NCI-H345 (cell line): ENCODE results near the gene NSUN2.
"Not testable (repeated sequence)": the region's sequence is repeated elsewhere in the genome, so short reads cannot be mapped to it uniquely, and the experiment has no call there.

Source experiments
- DNase-seq: peaks from one replicate; lab custom pipeline; 2025; lab: John Stamatoyannopoulos, UW

The NSUN2 gene

DNA sequence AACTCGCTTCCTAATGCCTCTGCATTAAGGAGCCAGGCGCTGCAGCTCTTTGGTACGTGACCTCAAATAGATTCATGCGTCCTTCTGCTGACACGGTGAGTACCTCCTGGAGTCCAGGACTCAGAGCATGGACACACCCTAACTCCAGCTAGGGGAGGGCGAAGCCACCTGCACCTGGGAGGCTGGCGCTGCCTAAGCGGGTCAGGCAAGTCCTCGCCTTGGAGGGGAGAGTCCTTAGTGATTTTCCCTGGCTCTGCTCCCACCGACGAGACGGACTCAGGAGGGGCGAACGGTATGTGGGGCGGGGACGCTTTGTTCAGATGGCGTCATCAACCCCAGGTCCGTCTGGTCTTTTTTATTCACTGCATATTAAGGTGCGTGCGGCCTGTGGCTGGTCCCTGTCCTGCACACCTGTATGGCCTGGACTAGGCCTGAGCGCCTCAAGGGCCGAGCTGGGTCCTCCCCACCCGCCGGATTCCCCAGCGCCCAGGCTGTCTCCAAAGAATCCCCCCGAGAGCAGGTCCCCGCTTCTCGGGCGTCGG is 50.3 kb downstream of the NSUN2 start:
- no peak for DNase-seq

DNA sequence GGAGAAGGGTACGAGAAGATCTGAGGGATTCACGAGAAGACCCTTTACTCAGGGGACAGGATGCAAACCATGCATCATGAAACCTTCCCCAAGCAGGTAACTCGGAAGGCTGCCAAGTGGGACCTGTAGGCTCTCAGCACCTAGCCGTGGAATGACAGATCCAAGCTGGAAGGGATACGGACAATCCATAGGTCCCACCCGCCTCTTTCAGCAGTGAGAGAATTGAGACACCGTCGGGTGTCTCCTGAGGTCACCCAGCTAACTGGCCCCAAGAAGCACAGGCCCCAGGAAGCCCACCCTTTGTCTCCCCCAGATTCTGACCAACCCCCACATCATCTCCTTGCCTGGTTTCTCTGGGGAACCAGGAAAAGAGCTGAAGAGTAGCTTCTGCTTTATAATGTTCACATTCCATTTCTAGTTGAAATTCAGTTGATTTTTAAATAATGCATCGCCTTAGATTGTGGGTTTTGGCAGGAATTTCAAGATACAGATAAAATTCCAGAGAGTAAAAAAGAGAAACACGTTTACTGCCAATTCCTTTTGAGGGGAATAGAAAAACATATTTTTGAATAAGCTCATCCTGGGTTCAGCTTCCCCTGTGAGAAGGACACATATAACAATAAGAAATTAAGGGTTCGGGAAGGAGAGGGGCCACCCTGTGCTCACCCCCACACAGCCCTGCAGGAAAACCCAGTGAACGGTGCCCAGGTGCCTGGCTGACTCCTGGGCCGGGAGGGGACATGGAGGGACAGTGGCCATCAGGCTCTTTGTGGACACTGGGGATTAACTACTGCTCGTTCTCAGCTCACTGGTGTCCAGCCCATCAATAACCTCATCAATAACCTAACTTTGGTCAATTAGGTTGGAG is 51.1 kb downstream of the NSUN2 start:
- no peak for DNase-seq

DNA sequence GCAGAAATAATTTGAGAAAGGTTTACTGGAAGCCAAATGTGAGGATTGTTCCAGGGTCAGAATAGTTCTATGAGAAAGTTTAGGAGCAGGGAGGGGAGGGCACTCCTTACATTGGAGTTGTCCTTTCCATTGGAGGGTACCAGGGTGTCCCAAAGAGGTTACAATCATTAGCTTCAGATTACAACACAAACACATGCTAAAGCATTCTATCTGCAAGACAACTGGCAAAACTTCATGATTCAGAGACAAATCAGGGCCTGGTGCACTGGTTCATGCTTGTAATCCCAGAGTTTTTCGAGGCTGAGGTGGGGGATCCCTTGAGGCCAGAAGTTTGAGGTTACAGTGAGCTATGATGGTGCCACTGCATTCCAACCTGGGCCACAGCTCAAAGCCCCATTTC is 51.8 kb downstream of the NSUN2 start:
- DNase-seq = no peak

DNA sequence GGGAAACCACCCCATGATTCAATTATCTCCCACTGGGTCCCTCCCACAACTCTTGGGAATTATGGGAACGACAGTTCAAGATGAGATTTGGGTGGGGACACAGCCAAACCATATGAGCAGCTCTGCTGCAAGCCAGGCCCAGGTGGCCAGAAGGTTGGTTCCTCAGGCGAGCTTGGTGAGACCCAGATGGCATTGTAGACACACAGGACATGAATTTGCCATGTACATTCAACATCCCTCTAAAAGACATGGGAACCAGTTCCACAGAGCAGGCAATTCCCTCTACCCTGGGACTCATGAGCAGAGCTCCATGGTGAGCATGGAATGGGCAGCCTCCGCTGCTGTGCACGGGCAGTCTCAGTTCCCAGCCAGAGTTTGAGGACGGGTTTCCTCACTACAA is 53.3 kb downstream of the NSUN2 start:
- no peak for DNase-seq

DNA sequence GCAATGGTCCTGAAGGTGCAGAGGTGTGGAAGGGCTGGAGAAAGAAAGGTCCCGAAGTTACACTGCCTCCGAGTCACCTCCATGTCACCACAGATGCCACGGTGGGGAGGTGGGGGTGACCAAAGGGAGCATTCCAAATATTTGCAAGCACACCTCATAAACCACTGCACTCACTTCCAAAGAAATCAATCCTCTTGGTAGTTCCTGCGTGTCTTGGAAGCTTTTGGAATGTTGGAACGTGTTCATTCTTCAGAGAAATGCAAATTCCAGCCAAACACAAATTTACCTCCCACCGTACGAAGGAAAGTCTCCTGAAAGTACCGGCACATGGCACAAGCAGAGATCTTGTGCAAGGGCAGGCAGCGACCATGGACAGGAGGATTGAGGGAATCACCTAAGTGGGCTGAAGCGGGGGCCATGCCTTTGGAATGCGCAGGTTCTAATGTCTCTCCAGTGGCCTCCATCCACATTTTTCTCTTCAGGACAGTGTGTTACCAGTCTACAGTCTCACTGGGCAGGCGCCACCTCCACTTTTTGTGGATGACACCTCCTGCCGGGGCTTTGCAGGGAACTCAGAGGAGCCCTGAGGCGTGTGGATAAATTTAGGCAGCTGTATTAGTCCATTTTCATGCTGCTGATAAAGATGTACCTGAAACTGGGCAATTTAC is 54.0 kb downstream of the NSUN2 start:
- DNase-seq = no peak

DNA sequence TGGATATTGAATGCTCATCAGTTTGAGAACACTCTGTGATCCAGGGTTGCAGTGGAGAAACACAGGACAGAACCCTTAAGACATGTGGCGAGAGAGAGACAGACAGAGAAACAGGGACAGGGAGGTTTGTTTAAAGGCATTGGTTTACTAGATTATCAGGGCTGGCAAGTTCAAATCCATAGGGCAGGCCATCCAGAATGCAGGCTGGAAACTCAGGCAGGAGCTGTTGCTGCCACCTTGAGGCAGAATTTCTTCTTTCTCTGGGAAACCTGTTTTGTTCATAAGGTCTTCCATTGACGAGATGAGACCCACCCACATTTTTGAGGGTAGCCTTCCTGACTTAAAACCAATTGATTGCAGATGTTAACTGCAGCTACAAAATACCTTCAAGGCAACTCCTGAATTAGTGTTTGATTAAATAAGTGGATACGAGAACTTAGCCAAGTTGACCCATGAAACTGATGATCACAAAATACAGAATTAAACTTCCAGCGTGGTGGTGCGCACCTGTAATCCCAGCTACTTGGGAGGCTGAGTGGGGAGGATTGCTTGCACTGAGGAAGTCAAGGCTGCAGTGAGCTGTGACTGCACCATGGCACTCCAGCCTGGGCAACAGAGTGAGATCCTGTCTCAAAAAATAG is 55.9 kb downstream of the NSUN2 start:
- peak; percentile 80 for DNase-seq

DNA sequence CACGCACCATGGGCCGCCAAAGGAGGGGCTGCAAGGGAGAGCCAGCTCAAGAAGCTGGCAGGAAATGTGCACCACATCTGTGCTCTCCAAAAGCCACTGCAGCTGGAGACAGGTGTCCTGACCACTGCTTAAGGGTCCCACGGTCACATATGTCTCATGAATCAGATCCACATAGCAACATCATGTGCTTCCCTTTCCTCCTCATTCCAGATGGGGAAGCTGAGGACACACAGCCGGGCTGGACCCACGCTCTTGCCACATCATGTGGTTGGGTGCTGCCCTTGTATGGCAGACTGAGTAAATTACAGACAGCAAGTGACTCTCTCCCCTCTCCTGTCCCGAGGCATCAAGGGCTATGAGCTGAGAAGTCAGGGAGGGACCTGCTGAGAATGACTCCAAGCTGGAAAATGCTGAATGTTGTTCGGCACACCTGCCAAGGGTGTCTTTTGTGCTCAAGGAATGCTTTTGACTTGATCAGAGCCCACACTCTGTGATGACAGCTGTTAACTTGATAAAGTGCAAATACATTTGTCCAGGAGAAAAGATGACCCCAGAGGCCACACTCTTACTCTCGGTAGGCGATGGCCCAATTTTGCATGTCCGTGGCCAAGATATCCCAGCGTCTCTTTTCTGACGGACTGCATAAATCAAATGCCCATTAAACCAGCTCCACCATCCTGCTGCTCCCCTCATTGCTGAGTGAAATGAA is 58.2 kb downstream of the NSUN2 start:
- peak; percentile 62 for DNase-seq

DNA sequence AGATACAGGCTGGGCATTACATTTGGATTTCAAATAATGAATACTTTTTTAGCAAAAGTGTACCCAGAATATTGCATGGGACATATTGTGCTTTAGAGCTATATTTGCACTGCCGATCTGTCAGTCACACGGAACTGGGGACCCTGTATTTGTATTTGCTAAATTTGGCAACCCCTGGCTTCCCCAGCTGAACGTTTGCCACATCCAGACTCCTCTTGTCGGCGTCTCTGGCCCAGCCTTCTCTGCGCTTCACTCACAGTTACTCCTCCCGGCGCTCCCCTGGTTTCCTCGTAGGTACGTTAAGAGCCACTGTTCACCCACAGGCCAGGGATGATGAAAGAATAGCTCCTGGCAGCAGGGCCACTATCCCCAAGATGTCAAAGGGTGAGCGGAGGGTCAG is 58.7 kb downstream of the NSUN2 start:
- DNase-seq = no peak

DNA sequence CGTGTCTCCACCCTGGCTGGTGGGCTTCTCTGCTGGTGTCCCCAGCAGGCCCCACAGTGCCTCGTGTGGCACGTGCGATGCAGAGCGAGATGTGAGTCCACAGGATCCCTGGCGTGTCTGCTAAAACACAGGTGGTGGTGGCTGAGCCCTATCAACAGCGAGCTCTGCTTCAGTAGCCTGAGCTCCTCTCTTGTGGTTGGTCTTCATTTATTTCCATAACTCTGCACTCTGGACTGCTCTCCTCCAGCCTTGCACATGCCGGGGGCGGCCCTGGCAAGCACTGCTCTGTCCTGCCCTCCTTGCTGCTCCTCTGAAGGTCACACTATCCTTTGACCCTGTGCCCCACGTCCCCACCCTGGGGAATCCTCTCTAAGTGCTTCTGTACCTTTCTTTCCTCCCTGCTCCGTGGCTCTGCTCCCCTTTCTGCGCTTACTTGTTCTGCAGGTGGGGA is 59.2 kb downstream of the NSUN2 start:
- DNase-seq = peak; percentile 22

DNA sequence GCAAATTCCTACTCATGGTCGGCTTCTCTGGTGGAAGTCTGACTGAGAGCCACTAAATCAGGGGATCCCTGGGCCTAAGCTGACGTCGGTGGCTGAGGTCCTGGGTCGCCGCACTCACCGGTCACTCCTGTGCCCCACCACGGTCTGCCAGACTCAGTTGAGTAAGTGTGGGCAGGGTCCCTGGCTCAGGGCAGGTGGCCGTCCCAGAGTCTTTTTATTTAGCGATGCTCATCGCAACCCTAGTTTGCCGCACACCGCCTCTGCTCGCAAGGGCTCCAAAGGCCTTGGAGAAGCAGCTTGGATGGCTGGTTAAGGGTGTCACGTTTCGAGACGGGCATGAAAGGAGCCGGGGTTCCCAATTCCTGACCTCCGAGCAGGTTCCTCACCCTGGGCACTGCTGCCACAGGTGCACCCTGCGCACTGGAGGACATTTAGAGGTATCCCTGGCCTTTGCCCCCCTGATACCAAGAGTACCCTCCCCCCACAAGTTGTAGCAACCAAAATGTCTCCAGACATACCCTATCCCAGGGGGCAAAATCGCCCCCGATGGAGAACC is 59.9 kb downstream of the NSUN2 start:
- DNase-seq = no peak

DNA sequence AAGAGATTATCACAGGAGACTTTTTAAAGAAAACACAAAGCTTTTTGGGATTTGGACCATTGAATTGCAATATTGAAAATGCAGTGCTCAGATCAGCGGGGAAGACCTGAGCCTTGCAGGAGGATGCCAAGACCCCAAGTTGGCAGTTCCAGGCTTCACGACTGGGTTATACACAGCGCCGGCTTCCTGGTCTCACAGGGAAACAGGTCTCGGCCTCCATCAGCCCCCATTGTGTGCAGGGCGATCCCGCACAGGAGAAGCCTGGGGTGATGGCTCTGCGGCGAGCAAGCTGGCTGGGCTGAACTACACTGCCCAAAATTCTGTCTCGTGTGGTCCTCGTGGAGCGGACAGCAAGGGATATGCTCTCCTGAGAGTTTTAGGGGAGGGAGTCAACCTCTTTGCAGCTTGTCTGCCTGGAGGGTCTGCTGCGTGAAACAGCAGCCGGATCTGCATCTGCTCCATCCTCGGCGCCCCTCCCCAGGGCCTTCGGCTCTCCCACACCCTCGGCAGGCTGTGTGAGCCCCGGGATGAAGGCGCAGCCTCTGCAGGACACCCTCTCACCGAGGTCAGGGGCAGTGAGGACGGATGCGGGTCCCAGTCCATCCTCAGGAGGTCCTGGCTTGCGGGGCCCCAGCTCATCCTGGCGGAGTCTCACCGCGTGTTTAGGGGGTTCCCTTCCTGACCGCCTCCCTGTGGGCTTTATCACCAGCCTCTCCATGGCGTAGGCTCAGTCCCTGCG is 60.6 kb downstream of the NSUN2 start:
- DNase-seq = no peak

DNA sequence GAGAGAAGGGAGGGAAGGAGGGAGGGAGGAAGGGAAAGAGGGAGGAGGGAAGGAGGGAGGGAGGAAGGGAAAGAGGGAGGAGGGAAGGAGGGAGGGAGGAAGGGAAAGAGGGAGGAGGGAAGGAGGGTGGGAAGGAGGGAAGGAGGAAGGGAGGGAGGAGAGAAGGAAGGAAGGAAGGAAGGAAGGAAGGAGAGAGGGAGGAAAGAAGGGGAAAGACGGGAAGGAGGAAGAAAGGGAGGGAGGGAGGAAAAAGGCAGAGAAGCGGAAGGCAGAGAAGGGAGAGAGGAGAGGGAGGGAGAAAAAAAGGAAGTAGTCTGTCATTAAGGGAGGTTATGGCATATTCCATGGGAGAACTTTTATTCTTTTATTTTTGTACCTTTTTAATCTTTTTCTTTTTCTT is 61.2 kb downstream of the NSUN2 start:
- not testable (repeated sequence) for DNase-seq

DNA sequence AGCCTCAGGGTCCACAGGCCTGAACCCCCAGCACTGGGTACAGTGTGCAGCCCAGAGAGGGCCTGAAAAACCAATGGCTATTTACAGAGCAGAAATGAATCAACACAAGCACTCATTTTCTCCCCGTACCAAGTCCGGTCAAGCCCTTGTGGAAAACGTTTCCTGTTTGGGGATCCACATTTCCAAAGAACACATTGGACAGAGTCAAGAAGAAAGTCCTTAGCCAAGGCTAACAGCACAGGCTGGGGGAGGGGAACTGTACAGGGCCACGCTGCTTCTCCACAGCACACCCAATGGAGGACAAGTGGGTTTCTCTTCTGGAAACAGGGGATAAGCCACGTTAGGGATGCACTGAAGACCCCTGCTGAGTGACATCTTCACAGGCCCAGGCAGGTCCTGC is 62.3 kb downstream of the NSUN2 start:
- DNase-seq = no peak

DNA sequence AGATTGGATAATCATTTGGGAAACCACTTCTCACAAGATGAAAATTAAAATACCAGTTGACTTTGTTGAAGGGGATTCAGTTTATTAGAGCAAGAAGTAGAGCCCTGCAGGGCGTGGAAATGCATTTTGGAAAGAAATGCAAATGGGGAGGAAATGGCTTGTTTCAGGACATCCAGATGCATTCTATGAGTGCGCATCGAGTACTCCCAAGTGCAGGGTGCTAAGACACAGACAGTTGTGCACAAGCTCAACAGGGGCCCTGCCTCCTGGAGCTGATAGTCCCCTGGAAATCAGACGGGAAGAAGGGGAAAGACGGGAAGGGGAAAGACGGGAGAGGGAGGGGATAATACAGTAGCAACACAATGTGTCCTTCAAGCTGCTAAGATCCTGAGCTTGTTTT is 64.0 kb downstream of the NSUN2 start:
- DNase-seq = no peak

DNA sequence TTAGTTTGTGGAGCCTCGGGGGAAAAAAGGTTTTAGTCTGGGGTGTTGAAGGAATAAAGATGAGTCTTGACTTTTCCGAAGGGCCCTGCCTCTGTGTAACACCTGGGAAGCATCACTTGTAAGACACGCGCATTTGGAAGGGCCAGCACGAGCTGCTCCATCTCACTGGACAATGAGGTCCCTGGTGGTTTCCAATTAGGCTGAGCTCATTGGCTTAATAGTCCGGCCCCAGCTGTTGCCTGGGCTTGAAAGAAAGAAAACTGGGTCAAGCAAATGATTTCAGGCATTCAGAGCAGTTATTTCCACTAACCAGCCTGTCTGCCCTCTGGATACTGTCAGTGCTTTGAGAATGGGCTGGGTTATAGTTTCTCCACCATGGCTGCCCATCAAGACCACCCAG is 64.5 kb downstream of the NSUN2 start:
- no peak for DNase-seq

DNA sequence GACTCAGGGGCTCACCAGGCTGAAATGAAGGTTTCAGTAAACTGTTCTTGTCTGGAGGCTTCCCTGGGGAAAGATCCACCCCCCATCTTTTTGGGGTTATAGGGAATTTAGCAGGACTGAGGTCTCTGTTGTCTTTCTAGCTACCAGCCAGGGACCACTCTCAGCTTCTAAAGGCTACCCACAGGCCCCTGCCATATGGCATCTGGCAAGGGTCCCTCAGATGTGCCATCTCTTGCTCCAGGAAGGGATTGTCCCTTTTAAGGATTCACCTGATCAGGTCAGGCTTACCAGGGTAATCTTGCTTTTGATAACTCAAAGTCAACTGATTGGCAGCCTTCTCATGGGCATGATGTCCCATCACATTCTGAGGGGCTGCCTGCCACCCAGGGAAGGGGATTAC is 65.0 kb downstream of the NSUN2 start:
- DNase-seq = no peak

DNA sequence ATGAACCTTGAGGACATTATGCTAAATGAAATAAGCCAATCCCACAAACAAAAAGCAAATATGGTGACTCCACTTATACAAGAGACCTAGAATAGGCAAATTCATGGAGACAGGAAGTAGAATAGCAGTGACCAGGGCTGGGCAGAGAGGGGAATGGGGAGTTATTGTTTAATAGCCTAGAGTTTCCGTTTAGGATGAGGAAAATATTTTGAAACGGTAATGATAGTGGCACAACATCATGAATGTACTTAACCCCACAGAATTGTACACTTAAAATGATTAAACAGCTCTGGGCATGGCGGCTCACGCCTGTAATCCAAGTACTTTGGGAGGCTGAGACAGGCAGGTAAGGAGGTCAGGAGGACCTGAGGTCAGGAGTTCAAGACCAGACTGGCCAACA is 65.8 kb downstream of the NSUN2 start:
- DNase-seq = no peak

DNA sequence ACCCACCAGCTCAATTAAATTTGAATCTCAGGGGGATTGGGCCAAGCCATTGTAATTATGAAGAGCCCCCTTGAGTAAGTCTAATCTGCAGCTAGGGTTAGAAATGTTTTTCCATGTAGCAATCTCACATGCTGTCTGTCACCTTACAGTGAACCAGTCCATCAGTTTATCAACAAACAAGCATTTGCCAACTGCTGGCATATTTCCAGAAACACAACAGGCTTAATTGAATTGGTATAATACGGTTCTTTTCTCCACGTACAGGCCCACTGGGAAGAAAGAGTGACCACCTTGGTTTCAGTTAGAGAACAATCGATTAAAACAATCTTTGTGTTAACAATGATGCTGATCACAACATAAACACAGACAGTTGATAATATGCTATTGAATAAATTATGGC is 67.4 kb downstream of the NSUN2 start:
- peak; percentile 77 for DNase-seq

DNA sequence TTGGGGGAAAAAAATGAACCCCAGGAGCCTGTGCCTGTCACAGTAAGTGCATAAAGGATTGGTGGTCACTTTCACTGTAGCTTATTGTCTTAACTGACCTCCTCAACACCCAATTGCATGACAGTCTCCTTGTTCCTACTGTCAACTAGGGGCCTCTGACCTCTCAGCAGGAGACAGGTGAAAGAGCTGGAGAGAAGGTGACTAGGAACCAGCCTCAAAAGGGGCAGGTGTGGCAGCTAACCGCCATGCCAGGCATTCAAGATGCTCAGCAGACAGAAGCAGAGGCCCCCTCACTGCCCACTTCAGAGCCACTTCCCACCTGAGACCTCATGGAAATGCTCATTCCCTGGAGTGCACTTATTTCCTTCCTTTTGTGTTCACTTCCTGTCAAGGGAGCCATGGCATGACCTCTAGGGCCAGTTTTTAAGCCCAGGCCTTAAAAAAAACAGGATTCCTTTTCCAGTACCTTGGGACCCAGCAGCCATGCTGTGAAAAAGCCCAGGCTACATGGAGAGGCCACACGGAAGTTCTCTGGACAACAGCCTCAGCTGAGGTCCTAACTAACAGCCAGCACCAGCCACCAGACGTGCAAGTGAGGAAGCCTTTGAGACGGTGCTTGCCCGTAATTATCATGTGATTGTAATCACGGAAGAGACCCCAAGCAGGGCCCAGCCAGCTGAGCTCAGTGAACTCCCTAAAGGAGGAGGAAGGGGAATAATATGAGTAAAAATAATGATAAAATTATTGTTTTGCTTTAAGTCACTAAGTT is 74.9 kb downstream of the NSUN2 start:
- no peak for DNase-seq

DNA sequence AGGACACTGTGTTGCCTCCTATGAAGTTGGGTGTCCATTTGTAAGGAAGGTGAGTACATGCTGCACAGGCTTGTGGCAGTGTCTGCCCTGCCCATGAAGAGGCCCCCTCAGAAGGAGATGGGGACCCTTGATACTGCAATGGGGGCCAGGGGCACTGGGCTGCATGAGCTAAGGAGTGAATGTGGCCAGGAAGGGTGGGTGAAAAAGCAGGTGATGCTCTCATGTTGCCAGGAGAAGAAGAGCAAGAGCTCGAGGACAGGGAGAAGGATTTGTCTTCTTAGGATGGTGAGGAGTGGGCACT is 76.1 kb downstream of the NSUN2 start:
- no peak for DNase-seq
